Activated T-helper 1 cell treated with Interleukin-2 at 50 U/mL for 16 hours (primary cell): Measurements from ENCODE around the gene PTX4.

Experiments used
- DNase-seq: peaks from one replicate; pipeline ENCODE4 v3.0.0-alpha.2; 2020; ENCODE audit warnings: low read depth

Gene PTX4

GRCh38 chr16:1459967-1460366 is 28.8 kb downstream of the PTX4 start:
- DNase-seq = no peak

- no peak for DNase-seq
Observed at GRCh38 chr16:1458977-1459341, 29.8 kb downstream of the PTX4 start.

GRCh38 chr16:1458336-1458976 is 30.3 kb downstream of the PTX4 start:
- DNase-seq = no peak

- DNase-seq = no peak
Observed at GRCh38 chr16:1457489-1458245, 31.1 kb downstream of the PTX4 start.

GRCh38 chr16:1456951-1457350 is 31.8 kb downstream of the PTX4 start:
- DNase-seq = no peak

- DNase-seq = no peak
Observed at GRCh38 chr16:1455190-1456171, 33.3 kb downstream of the PTX4 start.

- DNase-seq = no peak
Observed at GRCh38 chr16:1454561-1454960, 34.2 kb downstream of the PTX4 start.

- DNase-seq = no peak
Observed at GRCh38 chr16:1453316-1453715, 35.4 kb downstream of the PTX4 start.

GRCh38 chr16:1452530-1452929 is 36.2 kb downstream of the PTX4 start:
- no peak for DNase-seq

- DNase-seq = no peak
Observed at GRCh38 chr16:1451702-1452392, 36.9 kb downstream of the PTX4 start.

GRCh38 chr16:1450841-1451240 is 37.9 kb downstream of the PTX4 start:
- no peak for DNase-seq

GRCh38 chr16:1450218-1450617 is 38.5 kb downstream of the PTX4 start:
- no peak for DNase-seq

GRCh38 chr16:1449201-1449788 is 39.4 kb downstream of the PTX4 start:
- no peak for DNase-seq

- DNase-seq = no peak
Observed at GRCh38 chr16:1448536-1449116, 40.1 kb downstream of the PTX4 start.

- DNase-seq = no peak
Observed at GRCh38 chr16:1447965-1448364, 40.8 kb downstream of the PTX4 start.

GRCh38 chr16:1446296-1447080 is 42.3 kb downstream of the PTX4 start:
- no peak for DNase-seq

GRCh38 chr16:1445518-1446203 is 43.1 kb downstream of the PTX4 start:
- DNase-seq = no peak

- DNase-seq = no peak
Observed at GRCh38 chr16:1444730-1445517, 43.8 kb downstream of the PTX4 start.
